Stimulated activated memory B cell treated with anti-CD40 and anti-IgM and Interleukin-4, amounts not matched to agents 10 μg/mL and 1 μg/mL and 100 μg/mL, for 72 hours (primary cell): Measurements from ENCODE around the gene ZBED3.
"Not testable (repeated sequence)": the region's sequence is repeated elsewhere in the genome, so short reads cannot be mapped to it uniquely, and the experiment has no call there.

Experiments used
- ATAC-seq: fragments of 150-1000 bp; cut with Tn5 transposase; 2 replicates; pipeline ENCODE4 v1.10.0; 2021
- H3K27ac Mint-ChIP-seq: one replicate; pipeline ENCODE4 v1.8.0; 2022; ENCODE audit warnings: mild to moderate bottlenecking, mixed read lengths
- H3K27me3 Mint-ChIP-seq: one replicate; pipeline ENCODE4 v1.8.0; 2022; ENCODE audit warnings: mixed read lengths
- H3K36me3 Mint-ChIP-seq: one replicate; pipeline ENCODE4 v1.8.0; 2022; ENCODE audit warnings: mixed read lengths
- H3K4me1 Mint-ChIP-seq: one replicate; pipeline ENCODE4 v1.8.0; 2022; ENCODE audit warnings: mixed read lengths
- H3K4me3 Mint-ChIP-seq: one replicate; pipeline ENCODE4 v1.8.0; 2022; ENCODE audit warnings: mild to moderate bottlenecking, moderate library complexity, mixed read lengths
- H3K9me3 Mint-ChIP-seq: one replicate; pipeline ENCODE4 v1.8.0; 2022; ENCODE audit warnings: mixed read lengths

ZBED3 gene

GRCh38 chr5:77086689-77087483, at the start of gene ZBED3:
Gene ZBED3, minus strand, starts transcription at chr5:77087285. Its CDS starts 9,407 bp downstream, at chr5:77077878.
- peak within 1 kb of the TSS; percentile 85 for H3K4me3 Mint-ChIP-seq
- peaks cover 28% of the 10 kb centered on the region for H3K36me3 Mint-ChIP-seq
- peak within 1 kb of the TSS; percentile 69 for H3K27ac Mint-ChIP-seq
- peaks cover 7% of the 10 kb centered on the region for H3K9me3 Mint-ChIP-seq
- peak; percentile 81 for ATAC-seq
- H3K4me1 Mint-ChIP-seq = peaks cover 22% of the 10 kb centered on the region
- H3K27me3 Mint-ChIP-seq = no peaks in the 10 kb centered on the region

GRCh38 chr5:77133061-77133758, 46.1 kb upstream of the ZBED3 start:
- Mint-ChIP-seq H3K4me3 (no peak overlapping the region), H3K27me3 (no peaks in the 10 kb centered on the region), H3K4me1 (peaks cover 8% of the 10 kb centered on the region), H3K27ac (no peak overlapping the region), H3K9me3 (no peaks in the 10 kb centered on the region), H3K36me3 (no peaks in the 10 kb centered on the region)
- ATAC-seq = no peak

- no peak overlapping the region for H3K4me3 Mint-ChIP-seq
- H3K9me3 Mint-ChIP-seq = no peaks in the 10 kb centered on the region
- H3K27ac Mint-ChIP-seq = no peak overlapping the region
- no peaks in the 10 kb centered on the region for H3K27me3 Mint-ChIP-seq
- H3K36me3 Mint-ChIP-seq = no peaks in the 10 kb centered on the region
- ATAC-seq = no peak
- peaks cover 7% of the 10 kb centered on the region for H3K4me1 Mint-ChIP-seq
Measured at GRCh38 chr5:77131361-77131760, 44.3 kb upstream of the ZBED3 start.

GRCh38 chr5:77129391-77129990, 42.4 kb upstream of the ZBED3 start:
- no peak for ATAC-seq
- no peak overlapping the region for H3K27ac Mint-ChIP-seq
- H3K27me3 Mint-ChIP-seq = no peaks in the 10 kb centered on the region
- no peaks in the 10 kb centered on the region for H3K36me3 Mint-ChIP-seq
- no peaks in the 10 kb centered on the region for H3K4me1 Mint-ChIP-seq
- no peak overlapping the region for H3K4me3 Mint-ChIP-seq
- no peaks in the 10 kb centered on the region for H3K9me3 Mint-ChIP-seq

- Mint-ChIP-seq H3K4me3 (no peak overlapping the region), H3K27ac (no peak overlapping the region), H3K4me1 (no peaks in the 10 kb centered on the region), H3K36me3 (peaks cover 6% of the 10 kb centered on the region), H3K9me3 (no peaks in the 10 kb centered on the region), H3K27me3 (no peaks in the 10 kb centered on the region)
- ATAC-seq = no peak
Measured at GRCh38 chr5:77128411-77129061, 41.5 kb upstream of the ZBED3 start.

- Mint-ChIP-seq H3K4me3 (no peak overlapping the region), H3K27ac (no peak overlapping the region), H3K4me1 (no peaks in the 10 kb centered on the region), H3K9me3 (no peaks in the 10 kb centered on the region), H3K36me3 (peaks cover 10% of the 10 kb centered on the region), H3K27me3 (no peaks in the 10 kb centered on the region)
- ATAC-seq = no peak
Measured at GRCh38 chr5:77123057-77123456, 36.0 kb upstream of the ZBED3 start.

GRCh38 chr5:77120706-77121105, 33.6 kb upstream of the ZBED3 start:
- Mint-ChIP-seq H3K4me1 (no peaks in the 10 kb centered on the region), H3K9me3 (no peaks in the 10 kb centered on the region), H3K4me3 (no peak overlapping the region), H3K27me3 (peaks cover 13% of the 10 kb centered on the region), H3K36me3 (peaks cover 10% of the 10 kb centered on the region), H3K27ac (no peak overlapping the region)
- no peak for ATAC-seq

- Mint-ChIP-seq H3K27ac (no peak overlapping the region), H3K4me3 (no peak overlapping the region), H3K4me1 (no peaks in the 10 kb centered on the region), H3K27me3 (peaks cover 13% of the 10 kb centered on the region), H3K9me3 (no peaks in the 10 kb centered on the region), H3K36me3 (peaks cover 10% of the 10 kb centered on the region)
- no peak for ATAC-seq
Measured at GRCh38 chr5:77120086-77120485, 33.0 kb upstream of the ZBED3 start.

- Mint-ChIP-seq H3K27me3 (peaks cover 13% of the 10 kb centered on the region), H3K27ac (no peak overlapping the region), H3K9me3 (no peaks in the 10 kb centered on the region), H3K36me3 (no peaks in the 10 kb centered on the region), H3K4me1 (no peaks in the 10 kb centered on the region), H3K4me3 (no peak overlapping the region)
- no peak for ATAC-seq
Measured at GRCh38 chr5:77117161-77117560, 30.1 kb upstream of the ZBED3 start.

GRCh38 chr5:77107035-77107434, 19.9 kb upstream of the ZBED3 start:
- H3K9me3 Mint-ChIP-seq, H3K4me3 Mint-ChIP-seq, ATAC-seq, H3K27ac Mint-ChIP-seq, H3K36me3 Mint-ChIP-seq, H3K27me3 Mint-ChIP-seq, H3K4me1 Mint-ChIP-seq: not testable (repeated sequence)

GRCh38 chr5:77104813-77105212, 17.7 kb upstream of the ZBED3 start:
- H3K27me3 Mint-ChIP-seq = no peaks in the 10 kb centered on the region
- peaks cover 5% of the 10 kb centered on the region for H3K9me3 Mint-ChIP-seq
- no peak overlapping the region for H3K4me3 Mint-ChIP-seq
- no peaks in the 10 kb centered on the region for H3K36me3 Mint-ChIP-seq
- no peak for ATAC-seq
- no peaks in the 10 kb centered on the region for H3K4me1 Mint-ChIP-seq
- H3K27ac Mint-ChIP-seq = no peak overlapping the region

GRCh38 chr5:77103457-77103856, 16.4 kb upstream of the ZBED3 start:
- Mint-ChIP-seq H3K36me3 (no peaks in the 10 kb centered on the region), H3K9me3 (peaks cover 5% of the 10 kb centered on the region), H3K27ac (no peak overlapping the region), H3K4me1 (no peaks in the 10 kb centered on the region), H3K4me3 (no peak overlapping the region), H3K27me3 (no peaks in the 10 kb centered on the region)
- no peak for ATAC-seq

- Mint-ChIP-seq H3K27ac (no peak overlapping the region), H3K4me1 (no peaks in the 10 kb centered on the region)
Measured at GRCh38 chr5:77102549-77102948, 15.5 kb upstream of the ZBED3 start.

GRCh38 chr5:77101298-77101697, 14.2 kb upstream of the ZBED3 start:
- Mint-ChIP-seq H3K4me3 (no peak overlapping the region), H3K27me3 (no peaks in the 10 kb centered on the region), H3K27ac (no peak overlapping the region), H3K4me1 (no peaks in the 10 kb centered on the region), H3K36me3 (no peaks in the 10 kb centered on the region), H3K9me3 (peaks cover 2% of the 10 kb centered on the region)
- no peak for ATAC-seq

More at GRCh38 chr5:77102549-77102948, 15.5 kb upstream of the ZBED3 start:
- ATAC-seq = peak; percentile 34
- Mint-ChIP-seq H3K36me3 (no peaks in the 10 kb centered on the region), H3K4me3 (no peak overlapping the region), H3K9me3 (peaks cover 5% of the 10 kb centered on the region), H3K27me3 (no peaks in the 10 kb centered on the region)

- Mint-ChIP-seq H3K27ac (no peak overlapping the region), H3K9me3 (no peaks in the 10 kb centered on the region), H3K36me3 (peaks cover 13% of the 10 kb centered on the region), H3K4me3 (no peak overlapping the region), H3K4me1 (no peaks in the 10 kb centered on the region), H3K27me3 (no peaks in the 10 kb centered on the region)
- ATAC-seq = no peak
Measured at GRCh38 chr5:77095189-77095588, 8.1 kb upstream of the ZBED3 start.
